ENCODE results near the gene GPR149.

The GPR149 gene

DNA sequence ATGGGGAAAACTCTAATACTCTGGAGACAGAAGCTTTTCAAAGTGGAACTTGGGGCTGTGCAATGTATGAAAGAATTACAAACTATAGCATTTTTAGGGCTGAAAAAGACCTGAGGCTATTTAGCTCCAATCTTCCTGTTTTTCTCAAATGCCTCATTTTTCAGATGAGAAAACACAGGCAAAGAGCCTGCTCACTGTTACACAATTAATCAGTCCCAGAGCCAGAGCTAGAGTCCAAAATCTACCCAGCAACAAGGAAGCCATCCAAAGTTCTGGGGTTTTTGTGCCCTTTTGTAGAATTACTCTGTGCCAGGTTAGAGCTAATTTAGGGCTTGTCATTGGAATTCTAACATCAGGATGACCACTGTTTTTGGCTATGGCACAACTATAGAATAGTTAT is 45.5 kb downstream of the GPR149 start:
- TF ChIP-seq, protein P1, sequence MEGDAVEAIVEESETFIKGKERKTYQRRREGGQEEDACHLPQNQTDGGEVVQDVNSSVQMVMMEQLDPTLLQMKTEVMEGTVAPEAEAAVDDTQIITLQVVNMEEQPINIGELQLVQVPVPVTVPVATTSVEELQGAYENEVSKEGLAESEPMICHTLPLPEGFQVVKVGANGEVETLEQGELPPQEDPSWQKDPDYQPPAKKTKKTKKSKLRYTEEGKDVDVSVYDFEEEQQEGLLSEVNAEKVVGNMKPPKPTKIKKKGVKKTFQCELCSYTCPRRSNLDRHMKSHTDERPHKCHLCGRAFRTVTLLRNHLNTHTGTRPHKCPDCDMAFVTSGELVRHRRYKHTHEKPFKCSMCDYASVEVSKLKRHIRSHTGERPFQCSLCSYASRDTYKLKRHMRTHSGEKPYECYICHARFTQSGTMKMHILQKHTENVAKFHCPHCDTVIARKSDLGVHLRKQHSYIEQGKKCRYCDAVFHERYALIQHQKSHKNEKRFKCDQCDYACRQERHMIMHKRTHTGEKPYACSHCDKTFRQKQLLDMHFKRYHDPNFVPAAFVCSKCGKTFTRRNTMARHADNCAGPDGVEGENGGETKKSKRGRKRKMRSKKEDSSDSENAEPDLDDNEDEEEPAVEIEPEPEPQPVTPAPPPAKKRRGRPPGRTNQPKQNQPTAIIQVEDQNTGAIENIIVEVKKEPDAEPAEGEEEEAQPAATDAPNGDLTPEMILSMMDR (conservative IDR thresholded peaks at IDR 0.05; ENCODE audit: low read depth, low read length), result no peak
- no peak for DNase-seq (ENCODE audit: low read depth)
- no peak overlapping the region for H3K4me3 ChIP-seq (ENCODE audit: low read depth, low read length)

DNA sequence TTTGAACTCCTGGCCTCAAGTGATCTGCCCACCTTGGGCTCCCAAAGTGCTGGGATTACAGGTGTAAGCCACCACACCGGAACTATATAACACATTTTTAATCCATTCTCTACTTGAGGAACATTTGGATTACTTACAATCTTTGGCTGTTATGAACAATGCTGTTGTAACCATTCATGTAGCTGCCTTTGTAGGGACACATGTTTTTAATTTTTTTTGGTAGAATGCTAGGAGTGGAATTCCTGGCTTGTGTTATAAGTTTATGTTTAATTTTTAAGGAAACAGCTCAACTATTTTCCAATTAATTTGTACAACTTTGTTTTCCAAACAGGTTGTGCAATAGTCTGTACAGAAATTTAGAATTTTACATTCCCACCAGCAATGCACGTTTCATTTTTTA is 51.7 kb downstream of the GPR149 start:
- H3K4me3 ChIP-seq (ENCODE audit: low read depth, low read length), result no peak overlapping the region
- TF ChIP-seq, protein P1 (conservative IDR thresholded peaks at IDR 0.05; ENCODE audit: low read depth, low read length), result no peak
- DNase-seq (ENCODE audit: low read depth), result no peak

DNA sequence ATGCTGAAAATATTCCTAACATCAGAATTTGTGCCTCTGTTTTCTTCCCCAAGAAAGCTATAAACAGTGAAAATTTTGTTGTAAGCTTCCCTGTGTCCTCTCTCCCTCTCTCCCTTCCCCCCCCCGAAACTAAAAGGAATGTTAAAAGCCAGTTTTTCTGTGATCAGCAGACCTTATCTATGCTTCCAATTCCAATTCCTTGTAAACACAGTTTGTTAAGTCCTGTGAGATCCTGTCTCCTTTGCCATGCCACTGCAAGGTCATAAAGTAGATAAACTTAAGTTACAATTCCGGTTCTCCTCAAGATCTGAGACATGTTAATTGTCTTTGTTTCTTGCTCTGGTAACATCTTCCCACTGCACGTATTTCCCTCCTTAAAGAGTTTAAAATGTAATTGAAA is 62.8 kb downstream of the GPR149 start:
- no peak overlapping the region for H3K4me3 ChIP-seq (ENCODE audit: low read depth, low read length)
- TF ChIP-seq, protein P1 (conservative IDR thresholded peaks at IDR 0.05; ENCODE audit: low read depth, low read length), result no peak
- no peak for DNase-seq (ENCODE audit: low read depth)

DNA sequence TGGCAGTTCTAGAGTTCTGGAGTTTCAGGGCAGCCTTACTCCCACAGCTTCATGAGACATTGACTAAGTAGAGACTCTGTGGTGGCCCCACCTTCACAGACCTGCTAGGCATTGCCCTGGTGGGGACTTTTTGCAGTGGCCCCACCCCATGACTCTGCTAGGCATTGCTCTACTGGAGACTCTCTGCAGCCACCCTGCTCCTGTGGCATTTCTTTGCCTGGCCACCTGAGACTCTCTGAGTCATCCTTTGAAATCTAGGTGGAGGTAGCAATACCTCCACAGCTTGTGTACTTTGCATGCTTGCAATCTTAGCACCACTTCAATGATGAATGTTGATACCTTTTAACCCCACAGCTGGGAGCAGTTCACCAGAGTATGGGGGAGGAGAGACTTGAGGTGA is 65.1 kb downstream of the GPR149 start:
- H3K4me3 ChIP-seq (ENCODE audit: low read depth, low read length), result no peak overlapping the region
- TF ChIP-seq, protein P1 (conservative IDR thresholded peaks at IDR 0.05; ENCODE audit: low read depth, low read length), result no peak
- no peak for DNase-seq (ENCODE audit: low read depth)

DNA sequence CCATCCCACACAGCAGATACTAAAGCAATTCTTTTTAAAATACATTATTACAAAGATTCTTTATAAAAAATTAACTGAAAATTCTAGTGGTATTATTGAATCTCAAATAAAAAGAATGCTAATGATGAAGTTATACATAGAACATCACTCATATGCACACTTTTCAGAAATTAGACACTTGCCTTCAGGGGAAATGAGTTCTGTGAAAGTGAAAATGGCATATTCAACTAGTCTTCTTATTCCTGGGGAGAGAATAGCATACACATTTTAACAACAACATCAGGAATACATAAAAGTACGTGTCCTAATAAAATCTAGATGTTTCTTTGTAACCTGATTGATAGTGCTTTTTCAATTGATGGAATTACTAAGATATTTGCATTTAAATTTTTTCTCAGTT is 68.9 kb downstream of the GPR149 start:
- TF ChIP-seq, protein P1 (conservative IDR thresholded peaks at IDR 0.05; ENCODE audit: low read depth, low read length), result no peak
- H3K4me3 ChIP-seq (ENCODE audit: low read depth, low read length), result no peak overlapping the region
- no peak for DNase-seq (ENCODE audit: low read depth)

DNA sequence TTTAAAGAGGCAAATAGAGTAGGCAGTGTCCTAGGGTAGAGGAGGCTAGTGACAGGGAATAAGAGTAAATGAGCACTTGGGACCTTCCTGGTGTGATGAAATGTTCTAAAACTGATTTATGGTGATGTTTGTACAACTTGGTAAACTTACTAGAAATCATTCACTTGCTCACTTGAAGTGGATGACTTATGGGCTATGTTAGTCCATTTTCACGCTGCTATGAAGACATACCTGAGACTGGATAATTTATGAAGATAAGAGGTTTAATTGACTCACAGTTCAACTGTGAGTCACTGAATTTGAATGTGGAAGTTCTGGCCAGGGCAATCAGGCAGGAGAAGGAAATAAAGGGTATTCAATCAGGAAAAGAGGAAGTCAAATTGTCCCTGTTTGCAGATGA is 74.0 kb downstream of the GPR149 start:
- TF ChIP-seq, protein P1 (conservative IDR thresholded peaks at IDR 0.05; ENCODE audit: low read depth, low read length), result no peak
- DNase-seq (ENCODE audit: low read depth), result no peak
- no peak overlapping the region for H3K4me3 ChIP-seq (ENCODE audit: low read depth, low read length)

DNA sequence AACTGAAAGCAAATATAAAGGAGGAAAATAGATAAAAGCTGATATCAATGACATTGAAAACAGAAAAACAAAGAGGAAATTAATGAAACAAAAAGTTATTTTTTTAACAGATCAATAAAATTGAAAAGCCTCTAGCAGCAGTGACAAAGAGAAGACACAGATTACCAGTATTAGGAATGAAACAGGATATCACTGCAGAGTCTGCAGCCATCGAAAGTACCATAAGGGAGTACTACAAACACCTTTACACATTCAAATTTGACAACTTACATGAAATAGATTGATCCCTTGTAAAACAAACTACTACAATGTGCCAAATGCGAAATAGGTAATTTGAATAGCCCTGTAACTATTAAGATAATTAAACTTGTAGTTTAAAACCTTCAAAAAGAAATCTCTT is 80.8 kb downstream of the GPR149 start:
- no peak overlapping the region for H3K4me3 ChIP-seq (ENCODE audit: low read depth, low read length)
- no peak for DNase-seq (ENCODE audit: low read depth)
- TF ChIP-seq, protein P1 (conservative IDR thresholded peaks at IDR 0.05; ENCODE audit: low read depth, low read length), result no peak

Measured in choroid plexus epithelial cell (primary cell).